GM23338 (cell line): ENCODE data around the gene LRRC39. TPM values are rescaled to one million over a fixed set of nuclear protein-coding genes. Genes with fewer than 3 reads are reported as not detected.
A peak's percentile ranks its signal among the peaks of the same experiment; 100 is the strongest.
"Not testable (repeated sequence)": the region's sequence is repeated elsewhere in the genome, so short reads cannot be mapped to it uniquely, and the experiment has no call there.

ENCODE experiments used
- ATAC-seq: fragments of 200-7000 bp; cut with Tn5 transposase; 3 replicates; pipeline ENCODE4 v1.9.1; 2020
- DNase-seq: peaks from one replicate; pipeline ENCODE4 v3.0.0-alpha.2; 2015; ENCODE audit warnings: low spot score
- H2AFZ ChIP-seq: fragments of 200-600 bp; sonication (generic); 2 replicates; pipeline ENCODE4 v1.8.0; 2016; ENCODE audit warnings: antibody characterized with exemption, mild to moderate bottlenecking, moderate library complexity
- H3F3A ChIP-seq: fragments of 200-600 bp; sonication (generic); replicated peaks from 2 replicates; pipeline ENCODE4 v1.8.0; 2017; ENCODE audit warnings: antibody characterized with exemption, mixed run types, low read depth
- H3K27ac ChIP-seq: fragments of 200-600 bp; sonication (generic); 2 replicates; pipeline ENCODE4 v1.6.1; 2016; ENCODE audit warnings: low read depth
- H3K27me3 ChIP-seq: fragments of 200-600 bp; sonication (generic); 2 replicates; pipeline ENCODE4 v1.8.0; 2016; ENCODE audit warnings: mild to moderate bottlenecking, mixed run types, moderate library complexity; ENCODE audit not compliant: insufficient read depth
- H3K36me3 ChIP-seq: fragments of 200-600 bp; sonication (generic); 2 replicates; pipeline ENCODE4 v1.8.0; 2016; ENCODE audit warnings: mild to moderate bottlenecking; ENCODE audit not compliant: insufficient read depth
- H3K4me1 ChIP-seq: fragments of 200-600 bp; sonication (generic); 2 replicates; pipeline ENCODE4 v1.8.0; 2016; ENCODE audit warnings: mild to moderate bottlenecking, moderate library complexity; ENCODE audit not compliant: insufficient read depth
- H3K4me2 ChIP-seq: fragments of 200-600 bp; sonication (generic); 2 replicates; pipeline ENCODE4 v1.7.1; 2017; ENCODE audit warnings: mixed run types
- H3K4me3 ChIP-seq: fragments of 200-600 bp; sonication (generic); 2 replicates; pipeline ENCODE4 v1.6.1; 2016; ENCODE audit warnings: mixed run types
- H3K79me2 ChIP-seq: fragments of 200-600 bp; sonication (generic); replicated peaks from 2 replicates; pipeline ENCODE4 v1.8.0; 2017; ENCODE audit warnings: mild to moderate bottlenecking; ENCODE audit not compliant: insufficient read depth
- H3K9me2 ChIP-seq: fragments of 200-600 bp; sonication (generic); 2 replicates; pipeline ENCODE4 v1.8.0; 2017; ENCODE audit not compliant: insufficient read depth
- H4K20me1 ChIP-seq: fragments of 200-600 bp; sonication (generic); replicated peaks from 2 replicates; pipeline ENCODE4 v1.8.0; 2017; ENCODE audit warnings: mild to moderate bottlenecking; ENCODE audit not compliant: insufficient read depth
- H3K27ac Mint-ChIP-seq: 2 replicates; pipeline ENCODE4 v1.8.0; 2020; ENCODE audit warnings: inconsistent platforms, mild to moderate bottlenecking, moderate library complexity, mixed read lengths
- H3K27me3 Mint-ChIP-seq: 3 replicates; pipeline ENCODE4 v1.8.0; 2022; ENCODE audit warnings: low read depth, mild to moderate bottlenecking, moderate library complexity, mixed read lengths, inconsistent platforms; ENCODE audit not compliant: insufficient read depth, poor library complexity
- H3K36me3 Mint-ChIP-seq: 3 replicates; pipeline ENCODE4 v1.8.0; 2021; ENCODE audit warnings: low read depth, mild to moderate bottlenecking, inconsistent platforms, moderate library complexity, mixed read lengths
- H3K4me1 Mint-ChIP-seq: 3 replicates; pipeline ENCODE4 v1.8.0; 2020; ENCODE audit warnings: mild to moderate bottlenecking, inconsistent platforms, mixed read lengths
- H3K4me3 Mint-ChIP-seq: 3 replicates; pipeline ENCODE4 v1.8.0; 2021; ENCODE audit warnings: moderate library complexity, mild to moderate bottlenecking, inconsistent platforms, mixed read lengths
- H3K9me3 Mint-ChIP-seq: 3 replicates; pipeline ENCODE4 v1.8.0; 2020; ENCODE audit warnings: moderate library complexity, mild to moderate bottlenecking, inconsistent platforms, mixed read lengths
- CREB1 ChIP-seq: fragments of 250-450 bp; sonication (Bioruptor Pico); IDR thresholded peaks from 2 replicates; pipeline ENCODE4 v1.5.0; 2020; ENCODE audit warnings: low read depth, mild to moderate bottlenecking, moderate library complexity
- CTCF ChIP-seq, 2 experiments: fragments of 200-600 bp in 1 of 2; sonication (generic) in 1 of 2; conservative IDR thresholded peaks; 2 replicates each; pipeline versions ENCODE4 v1.5.1 to v1.6.1; 2016 to 2017; ENCODE audit warnings: antibody characterized with exemption in 2 of 2, low read depth in 2 of 2, mild to moderate bottlenecking in 2 of 2, moderate library complexity in 1 of 2
- EZH2 ChIP-seq: fragments of 200-600 bp; sonication (generic); IDR thresholded peaks from one replicate; pipeline ENCODE4 v1.8.0; 2017; ENCODE audit warnings: antibody characterized with exemption, mild to moderate bottlenecking, low read depth; ENCODE audit not compliant: unreplicated experiment
- EZH2phosphoT487 ChIP-seq: fragments of 200-600 bp; sonication (generic); IDR thresholded peaks from one replicate; pipeline ENCODE4 v1.8.1; 2018; ENCODE audit warnings: antibody characterized with exemption; ENCODE audit not compliant: unreplicated experiment
- NANOG ChIP-seq: IDR thresholded peaks from 2 replicates; pipeline ENCODE4 v1.6.1; 2016; ENCODE audit warnings: antibody characterized with exemption, borderline replicate concordance
- POLR2AphosphoS5 ChIP-seq: IDR thresholded peaks from 2 replicates; pipeline ENCODE4 v1.6.1; 2016; ENCODE audit warnings: antibody characterized with exemption, low read depth
- REST ChIP-seq: IDR thresholded peaks from one replicate; pipeline ENCODE4 v1.6.1; 2018; ENCODE audit warnings: antibody characterized with exemption; ENCODE audit not compliant: unreplicated experiment
- STAT1 ChIP-seq: IDR thresholded peaks from one replicate; pipeline ENCODE4 v1.6.1; 2016; ENCODE audit warnings: antibody characterized with exemption; ENCODE audit not compliant: unreplicated experiment
- ZNF114 ChIP-seq: fragments of 250-450 bp; sonication (Bioruptor Pico); IDR thresholded peaks from 2 replicates; pipeline ENCODE4 v1.5.0; 2020; ENCODE audit warnings: mild to moderate bottlenecking, moderate library complexity
- ZNF331 ChIP-seq: fragments of 250-450 bp; sonication (Bioruptor Pico); IDR thresholded peaks from 2 replicates; pipeline ENCODE4 v1.5.0; 2020; ENCODE audit warnings: low read depth, mild to moderate bottlenecking, moderate library complexity
- polyA plus RNA-seq: library from polyadenylated mRNA; unstranded; fragments of >200 nt; fragmentation: Nextera tagmentation; extraction: Ambion mirVana; gene quantifications from 2 replicates; pipeline ENCODE4 v1.2.1, GENCODE V29; 2016
- total RNA-seq: library from RNA; depleted of rRNA; stranded (reverse); fragments of >200 nt; shearing (Covaris generic); gene quantifications from 2 replicates; pipeline ENCODE4 v1.2.3, GENCODE V29; 2014

The LRRC39 gene
- total and polyA plus RNA-seq, 2 experiments from 2014 or later: 0.48 to 0.87 TPM

- TF ChIP-seq REST: no peak
- TF ChIP-seq STAT1: no peak
- TF ChIP-seq CTCF (conservative IDR thresholded peaks at IDR 0.05; ENCODE audit: low read depth in 2 of 2): no peak
- no peak for TF ChIP-seq POLR2AphosphoS5
- no peak for TF ChIP-seq ZNF114 (CRISPR knock-in tag)
- TF ChIP-seq NANOG: no peak
- no peak for TF ChIP-seq EZH2phosphoT487
- TF ChIP-seq CREB1: no peak
- TF ChIP-seq EZH2: no peak
- no peak for TF ChIP-seq ZNF331 (CRISPR knock-in tag)
These were observed 28.2 kb upstream of the LRRC39 start (continued) for GRCh38 chr1:100206301-100206700.

GRCh38 chr1:100205593-100205992 lies 27.5 kb upstream of the LRRC39 start:
- not testable (repeated sequence) for H3K9me2 ChIP-seq, H3K27ac ChIP-seq, ATAC-seq, H4K20me1 ChIP-seq, H3K4me3 Mint-ChIP-seq, H3K79me2 ChIP-seq, H2AFZ ChIP-seq, H3K27me3 ChIP-seq, H3K4me2 ChIP-seq, H3K4me3 ChIP-seq, H3K27ac Mint-ChIP-seq, H3F3A ChIP-seq, H3K27me3 Mint-ChIP-seq, DNase-seq, H3K4me1 Mint-ChIP-seq, H3K4me1 ChIP-seq
- H3K9me3 Mint-ChIP-seq: peaks cover 11% of the 10 kb centered on the region
- H3K36me3 ChIP-seq: peaks cover 36% of the 10 kb centered on the region; the same call in 1 of the 2 replicates
- peaks cover 67% of the 10 kb centered on the region for H3K36me3 Mint-ChIP-seq

GRCh38 chr1:100205103-100205502 lies 27.0 kb upstream of the LRRC39 start:
- H3K36me3 Mint-ChIP-seq: peaks cover 66% of the 10 kb centered on the region
- not testable (repeated sequence) for ATAC-seq, H3K27me3 ChIP-seq

GRCh38 chr1:100202703-100203102 lies 24.6 kb upstream of the LRRC39 start:
- not testable (repeated sequence) for H3K4me1 ChIP-seq, H3K4me3 Mint-ChIP-seq, H3K27ac ChIP-seq, H2AFZ ChIP-seq, DNase-seq, H3K4me3 ChIP-seq, H3F3A ChIP-seq, ATAC-seq, H4K20me1 ChIP-seq, H3K27me3 ChIP-seq, H3K27me3 Mint-ChIP-seq, H3K79me2 ChIP-seq, H3K27ac Mint-ChIP-seq, H3K4me2 ChIP-seq, H3K9me2 ChIP-seq
- peaks cover 71% of the 10 kb centered on the region for H3K36me3 Mint-ChIP-seq
- peaks cover 31% of the 10 kb centered on the region; the same call in 1 of the 2 replicates for H3K36me3 ChIP-seq
- peaks cover 14% of the 10 kb centered on the region for H3K4me1 Mint-ChIP-seq
- H3K9me3 Mint-ChIP-seq: peaks cover 11% of the 10 kb centered on the region

More at GRCh38 chr1:100205103-100205502, 27.0 kb upstream of the LRRC39 start:
- H3K79me2 ChIP-seq, H3F3A ChIP-seq, H3K27me3 Mint-ChIP-seq, H4K20me1 ChIP-seq, H3K27ac Mint-ChIP-seq, DNase-seq, H3K4me1 ChIP-seq, H2AFZ ChIP-seq, H3K4me3 ChIP-seq, H3K9me2 ChIP-seq, H3K4me2 ChIP-seq, H3K4me3 Mint-ChIP-seq, H3K27ac ChIP-seq: not testable (repeated sequence)
- Mint-ChIP-seq H3K4me1 (peaks cover 11% of the 10 kb centered on the region), H3K9me3 (peaks cover 11% of the 10 kb centered on the region)
- H3K36me3 ChIP-seq: peaks cover 36% of the 10 kb centered on the region; the same call in 1 of the 2 replicates

- H3K4me3 ChIP-seq, H3K4me3 Mint-ChIP-seq, H3K9me2 ChIP-seq, H3K36me3 ChIP-seq, H3K27me3 ChIP-seq, H3K79me2 ChIP-seq, H3K27ac Mint-ChIP-seq, H3K4me1 ChIP-seq, H4K20me1 ChIP-seq, H3K27me3 Mint-ChIP-seq, H2AFZ ChIP-seq, H3F3A ChIP-seq, H3K9me3 Mint-ChIP-seq: not testable (repeated sequence)
- DNase-seq: peak; percentile 50
- H3K27ac ChIP-seq: 0 out of 2 replicates have a peak overlapping the region, but pooled peaks have one; percentile 59
- Mint-ChIP-seq H3K4me1 (peaks cover 14% of the 10 kb centered on the region), H3K36me3 (peaks cover 65% of the 10 kb centered on the region)
- H3K4me2 ChIP-seq: peak overlapping the region; percentile 48; the same call in 1 of the 2 replicates
- peak; percentile 49 for ATAC-seq
These were observed 22.0 kb upstream of the LRRC39 start for GRCh38 chr1:100200060-100200459.
